Measurements from ENCODE around the gene LRG1.

Gene LRG1

DNA sequence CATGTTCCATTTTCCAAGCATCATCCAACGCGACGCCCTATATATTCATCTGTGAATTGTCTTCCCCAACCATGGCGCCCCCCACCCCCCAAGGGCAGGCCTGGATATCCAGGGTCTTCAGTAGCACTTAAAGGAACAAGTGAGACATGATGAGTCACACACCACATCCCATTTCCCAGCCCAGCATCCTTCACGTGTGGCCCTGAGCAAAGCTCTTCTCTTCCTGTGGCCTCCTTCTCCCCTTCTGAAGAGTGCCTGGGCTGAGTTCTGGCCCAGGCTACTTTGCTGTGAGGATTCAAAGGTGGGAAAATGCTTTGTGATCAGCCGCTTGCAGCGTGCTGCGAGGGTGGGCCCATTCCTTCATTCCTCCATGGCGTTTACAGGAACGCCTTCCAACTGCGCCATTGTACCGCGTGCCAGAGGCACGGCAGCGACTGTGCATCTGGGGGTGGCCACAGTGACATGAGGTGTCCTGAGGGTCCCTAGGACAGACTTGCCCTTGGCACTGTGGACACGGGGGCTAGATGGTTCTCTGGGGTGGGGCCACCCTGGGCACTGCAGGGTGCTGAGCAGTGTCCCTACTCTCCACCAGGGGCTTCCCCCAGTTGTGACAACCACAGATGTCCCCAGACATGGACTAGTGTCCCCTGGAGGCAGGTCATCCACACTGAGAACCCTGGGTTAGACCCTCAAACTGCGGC, 33.2 kb downstream of the LRG1 start:
- peak; percentile 59 for DNase-seq

DNA sequence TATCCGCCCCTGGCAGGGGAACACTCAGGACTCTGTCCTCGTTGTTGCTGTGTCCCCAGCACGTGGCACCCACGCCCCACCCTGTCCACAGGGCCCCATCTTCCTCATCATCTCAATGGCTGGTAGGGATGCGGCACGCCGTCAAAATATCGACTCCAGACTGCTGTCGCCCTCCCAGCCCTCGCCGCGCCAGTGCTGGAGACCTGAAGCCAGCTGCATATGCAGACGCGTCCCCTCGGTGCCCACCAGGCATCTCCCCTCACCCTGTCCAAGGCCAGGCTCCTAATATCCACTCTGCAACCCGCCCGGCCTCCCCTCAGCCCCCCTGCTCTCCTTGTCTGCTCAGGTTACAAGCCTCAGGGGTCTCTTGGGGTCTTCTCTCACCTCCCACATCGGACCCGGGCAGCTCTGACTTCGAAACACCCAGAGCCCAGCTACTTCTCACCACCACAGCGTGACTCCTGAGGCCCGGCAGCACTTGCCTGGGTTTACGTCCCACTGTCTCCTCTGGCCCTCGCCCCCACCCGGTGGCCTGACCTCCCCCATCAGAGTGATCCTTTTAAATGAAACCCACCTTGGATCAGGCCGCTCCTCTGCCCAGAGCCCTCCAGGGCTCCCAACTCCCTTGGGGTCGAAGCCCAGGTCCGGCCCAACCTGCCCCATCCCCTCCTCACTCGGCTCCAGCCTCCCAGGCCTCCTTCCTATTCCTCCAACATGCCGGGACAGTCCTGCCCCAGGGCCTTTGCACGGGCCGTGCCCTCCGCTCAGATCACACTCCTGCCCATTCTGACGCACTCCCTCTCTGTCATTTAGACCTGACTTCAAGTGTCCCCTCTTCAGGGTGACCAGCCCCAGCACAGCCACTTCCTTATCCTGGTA, 34.0 kb downstream of the LRG1 start:
- DNase-seq = no peak

GRCh38 chr19:4504891-4505569, 34.8 kb downstream of the LRG1 start:
- DNase-seq = no peak

DNA sequence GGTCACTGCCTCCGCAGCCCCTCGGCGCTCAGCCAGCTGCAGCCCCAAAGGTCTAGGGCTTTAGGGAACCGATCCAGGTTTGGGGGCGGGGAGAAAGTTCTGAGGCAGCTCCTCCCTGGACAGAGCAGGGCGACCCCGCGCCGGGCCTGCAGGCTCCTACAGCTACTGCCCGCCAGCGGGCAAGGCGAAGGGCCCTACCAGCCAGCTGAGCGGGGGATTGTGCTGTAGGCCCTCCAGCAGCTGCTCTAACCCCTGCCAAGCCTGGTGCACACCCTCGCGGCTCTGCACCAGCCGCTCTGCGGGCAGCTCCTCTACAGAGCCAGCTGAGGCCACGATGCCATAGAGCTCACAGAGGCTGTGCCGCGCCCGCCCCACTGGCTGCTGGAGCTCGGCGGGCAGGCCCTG, 35.5 kb downstream of the LRG1 start:
- DNase-seq = no peak

- no peak for DNase-seq
These were observed 36.0 kb downstream of the LRG1 start for GRCh38 chr19:4503825-4504170.

DNA sequence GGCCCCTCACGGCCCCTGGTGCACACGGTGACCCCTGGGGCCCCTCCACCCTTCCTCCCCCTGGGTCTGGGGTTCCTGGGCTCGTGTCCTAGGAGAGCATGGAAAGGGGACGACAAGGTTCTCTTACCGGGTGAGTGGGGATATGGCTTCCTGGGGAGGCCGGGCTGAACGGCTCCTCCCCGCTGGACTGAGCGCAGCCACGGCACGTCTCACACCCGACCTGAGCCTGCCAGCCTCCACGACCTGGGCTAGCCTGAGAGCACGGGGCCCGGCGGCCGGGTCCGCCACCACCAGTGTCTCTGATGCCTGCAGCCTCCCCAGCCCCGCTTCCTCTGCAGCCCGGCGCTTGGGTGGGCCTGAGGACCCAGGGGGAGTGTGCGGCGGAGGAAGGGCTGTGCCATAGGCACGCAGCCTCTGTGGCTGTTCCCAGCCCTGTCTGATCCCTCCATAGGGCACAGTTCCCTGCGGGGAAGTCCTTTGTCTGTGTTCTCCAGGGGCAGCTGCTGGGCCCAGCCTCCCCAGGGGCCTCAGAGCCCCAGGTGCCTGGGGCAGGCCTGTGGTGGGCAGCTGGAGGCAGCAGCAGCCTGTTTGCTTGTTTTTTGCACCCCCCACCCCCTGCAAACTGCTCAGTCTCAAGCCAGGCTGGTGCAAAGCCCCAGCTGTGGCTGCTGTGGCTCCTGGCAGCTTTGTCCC, 36.6 kb downstream of the LRG1 start:
- DNase-seq = no peak

- no peak for DNase-seq
These were observed 37.3 kb downstream of the LRG1 start for GRCh38 chr19:4502282-4503131.

GRCh38 chr19:4501691-4502090, 38.1 kb downstream of the LRG1 start:
- DNase-seq = no peak

DNA sequence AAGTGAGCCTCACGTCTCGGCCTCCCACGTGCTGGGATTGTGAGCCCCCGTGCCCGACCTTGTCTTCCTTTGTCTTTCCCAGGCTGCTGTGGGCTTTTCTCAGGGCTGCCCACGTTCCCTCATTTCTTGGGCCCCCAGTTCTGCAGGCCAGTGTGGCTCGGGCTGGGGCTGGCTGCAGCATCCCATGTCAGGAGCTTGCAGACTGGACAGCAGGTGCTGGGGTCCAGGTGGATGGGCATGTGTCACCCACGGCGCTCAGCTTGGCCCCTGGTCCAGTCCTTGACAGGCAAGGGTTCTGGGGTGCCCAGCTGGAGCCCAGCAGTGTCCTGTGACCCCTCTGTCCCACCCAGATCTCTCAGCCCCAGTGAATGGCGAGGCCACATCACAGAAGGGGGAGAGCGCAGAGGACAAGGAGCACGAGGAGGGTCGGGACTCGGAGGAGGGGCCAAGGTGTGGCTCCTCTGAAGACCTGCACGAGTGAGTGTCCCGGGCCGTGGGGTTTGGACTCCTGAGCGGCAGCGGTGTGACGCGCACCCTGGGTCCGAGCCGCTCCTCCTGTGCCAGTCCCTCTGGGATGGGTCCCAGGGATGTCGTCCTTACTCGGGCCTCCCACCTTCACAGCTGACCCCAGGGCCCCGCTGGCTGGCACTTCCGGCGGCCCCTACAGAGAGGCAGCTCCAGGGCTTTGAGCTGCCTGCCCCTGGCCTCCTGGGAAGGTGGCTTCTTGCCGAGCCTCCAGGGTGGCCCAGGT, 38.8 kb downstream of the LRG1 start:
- no peak for DNase-seq

DNA sequence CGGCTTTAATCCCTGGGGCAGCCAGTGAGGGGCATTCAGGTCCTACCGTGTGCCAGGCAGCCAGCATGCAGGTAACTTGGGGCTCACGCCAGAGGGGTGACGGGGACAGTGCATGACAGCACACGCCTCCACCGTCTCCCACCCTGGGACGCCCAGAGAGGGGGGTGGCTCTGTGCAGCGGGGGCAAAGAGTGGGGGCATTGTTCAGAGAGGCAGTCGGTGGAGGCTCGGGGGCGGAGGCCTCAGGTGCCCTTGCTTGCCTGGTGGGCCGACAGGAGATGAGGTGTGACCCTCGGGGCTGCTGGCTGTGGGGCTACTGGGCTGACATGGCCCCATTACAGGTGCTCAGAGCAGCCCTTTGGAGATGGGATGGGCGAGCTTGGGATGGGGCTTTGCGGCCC, 40.0 kb downstream of the LRG1 start:
- DNase-seq = no peak

DNA sequence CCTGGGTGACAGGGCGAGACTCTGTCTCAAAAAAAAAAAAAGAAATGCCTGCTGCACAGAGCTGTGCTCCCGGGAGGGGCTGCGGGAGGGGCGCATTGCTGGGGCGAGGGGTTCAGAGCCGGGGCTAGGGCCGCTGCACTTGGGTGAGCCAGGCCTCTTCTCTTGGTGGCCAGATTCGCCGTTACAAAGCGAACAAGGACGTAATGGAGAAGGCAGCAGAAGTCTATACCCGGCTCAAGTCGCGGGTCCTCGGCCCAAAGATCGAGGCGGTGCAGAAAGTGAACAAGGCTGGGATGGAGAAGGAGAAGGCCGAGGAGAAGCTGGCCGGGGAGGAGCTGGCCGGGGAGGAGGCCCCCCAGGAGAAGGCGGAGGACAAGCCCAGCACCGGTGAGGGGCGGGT, 40.5 kb downstream of the LRG1 start:
- no peak for DNase-seq

DNA sequence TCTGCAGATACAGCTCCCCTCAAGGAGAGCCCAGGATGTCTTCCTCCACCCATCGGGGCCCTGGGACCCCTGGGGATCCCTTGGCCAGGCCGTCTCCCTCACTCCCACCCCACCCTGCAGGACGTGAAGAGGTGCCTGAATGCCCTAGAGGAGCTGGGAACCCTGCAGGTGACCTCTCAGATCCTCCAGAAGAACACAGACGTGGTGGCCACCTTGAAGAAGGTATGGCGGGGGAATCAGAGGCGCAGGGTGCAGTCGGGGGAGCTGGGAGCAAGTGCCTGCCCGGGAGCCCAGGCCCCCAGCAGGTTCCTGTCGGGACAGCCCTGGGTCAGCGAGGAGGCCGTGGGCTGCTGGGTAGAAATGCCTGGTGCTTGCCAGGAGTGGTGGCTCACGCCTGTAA, 41.1 kb downstream of the LRG1 start:
- DNase-seq = no peak

- no peak for DNase-seq
These were observed 42.0 kb downstream of the LRG1 start for GRCh38 chr19:4497770-4498389.

GRCh38 chr19:4496304-4496703, 43.5 kb downstream of the LRG1 start:
- DNase-seq = no peak

DNA sequence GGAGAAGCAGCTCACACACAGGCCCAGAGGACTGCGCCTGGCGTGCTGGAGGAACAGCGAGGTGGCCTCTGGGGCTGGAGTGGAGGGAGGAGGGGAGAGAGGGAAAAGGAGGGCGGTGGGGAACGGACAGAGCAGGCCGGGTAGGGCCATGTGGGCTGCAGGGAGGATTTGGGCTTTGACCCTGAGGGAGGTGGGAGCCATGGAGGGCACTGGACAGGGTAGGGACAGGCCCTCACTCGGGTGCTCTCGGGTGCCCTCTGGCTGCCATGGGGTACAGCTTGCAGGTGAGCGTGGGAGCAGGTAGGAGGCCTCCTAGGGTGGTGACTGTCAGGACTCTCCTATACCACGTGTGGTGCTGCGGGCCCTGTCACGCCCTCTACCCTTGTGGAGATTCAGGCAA, 44.4 kb downstream of the LRG1 start:
- DNase-seq = no peak

DNA sequence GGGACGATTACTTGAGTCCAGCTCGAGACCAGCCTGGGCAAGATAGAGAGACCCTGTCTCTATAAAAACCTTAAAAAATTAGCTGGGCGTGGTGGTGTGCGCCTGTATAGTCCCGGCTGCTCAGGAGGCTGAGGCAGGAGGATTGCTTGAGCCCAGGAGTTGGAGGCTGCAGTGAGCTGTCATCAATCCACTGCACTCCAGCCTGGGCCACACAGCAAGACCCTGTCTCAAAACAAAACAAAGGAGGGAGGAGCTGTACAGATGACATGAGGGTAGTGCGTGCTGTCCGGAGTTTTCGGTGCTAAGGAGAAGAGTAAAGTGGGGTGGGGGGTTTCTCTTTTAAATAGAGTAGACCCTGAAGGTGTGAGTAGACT, 45.2 kb downstream of the LRG1 start:
- DNase-seq = no peak

DNA sequence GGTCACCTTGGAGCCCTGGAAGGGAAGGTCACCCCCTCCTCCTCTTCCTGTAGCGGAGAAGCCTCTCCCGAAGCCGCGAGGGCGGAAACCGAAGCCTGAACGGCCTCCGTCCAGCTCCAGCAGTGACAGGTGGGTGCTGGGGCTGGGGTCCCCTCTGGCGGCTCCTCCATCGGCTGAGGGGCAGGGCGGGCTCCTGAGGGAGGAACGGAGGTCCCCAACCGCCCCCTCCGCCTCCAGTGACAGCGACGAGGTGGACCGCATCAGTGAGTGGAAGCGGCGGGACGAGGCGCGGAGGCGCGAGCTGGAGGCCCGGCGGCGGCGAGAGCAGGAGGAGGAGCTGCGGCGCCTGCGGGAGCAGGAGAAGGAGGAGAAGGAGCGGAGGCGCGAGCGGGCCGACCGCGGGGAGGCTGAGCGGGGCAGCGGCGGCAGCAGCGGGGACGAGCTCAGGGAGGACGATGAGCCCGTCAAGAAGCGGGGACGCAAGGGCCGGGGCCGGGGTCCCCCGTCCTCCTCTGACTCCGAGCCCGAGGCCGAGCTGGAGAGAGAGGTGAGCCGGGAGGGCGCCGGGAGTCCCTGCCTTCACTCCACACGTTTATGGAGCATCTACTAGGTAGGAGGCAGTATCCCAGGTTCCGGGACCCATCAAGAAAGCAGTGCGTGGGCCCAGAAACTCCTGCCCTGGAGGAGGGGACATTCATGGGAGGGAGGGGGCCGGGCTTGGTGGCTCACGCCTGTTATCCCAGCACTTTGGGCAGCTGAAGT, 45.7 kb downstream of the LRG1 start:
- no peak for DNase-seq

GRCh38 chr19:4493104-4493928, 46.5 kb downstream of the LRG1 start:
- DNase-seq = no peak

DNA sequence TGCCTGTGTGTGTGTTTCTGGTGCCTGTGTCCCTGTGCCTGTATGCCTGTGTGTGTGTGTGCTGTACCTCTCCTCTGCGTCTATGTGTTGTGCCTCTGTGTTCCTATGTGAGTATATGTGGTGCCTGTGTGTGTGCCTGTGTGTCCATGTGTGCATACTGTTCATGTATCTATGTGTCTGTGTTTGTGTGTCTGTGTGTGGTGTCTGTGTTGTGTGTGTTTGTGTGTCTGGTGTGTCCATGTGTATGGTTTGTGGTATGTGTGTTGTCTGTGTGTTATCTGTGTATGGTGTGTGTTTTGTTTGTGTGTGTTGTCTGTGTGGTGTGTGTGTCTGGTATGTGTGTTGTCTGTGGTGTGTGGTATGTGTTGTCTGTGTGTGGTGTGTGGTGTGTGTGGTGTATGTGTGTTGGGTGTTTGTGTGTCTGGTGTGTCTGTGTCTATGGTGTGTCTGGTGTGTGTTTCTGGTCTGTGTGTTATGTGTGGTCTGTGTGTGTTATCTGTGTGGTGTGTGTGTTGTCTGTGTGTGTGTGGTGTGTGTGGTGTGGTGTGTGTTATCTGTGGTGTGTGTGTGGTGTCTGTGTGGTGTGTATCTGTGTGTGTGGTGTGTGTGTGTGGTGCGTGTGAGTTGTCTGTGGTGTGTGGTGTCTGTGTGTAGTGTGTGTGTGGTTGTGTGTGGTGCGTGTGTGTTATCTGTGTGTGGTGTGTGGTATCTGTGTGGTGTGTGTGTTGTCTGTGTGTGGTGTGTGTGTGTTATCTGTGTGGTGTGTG, 47.3 kb downstream of the LRG1 start:
- DNase-seq = no peak

Data from HCEC 1CT (cell line).